ENCODE results near the gene ANTKMT. TPM values are rescaled to one million over a fixed set of nuclear protein-coding genes. Genes with fewer than 3 reads are reported as not detected.

ANTKMT gene
- 27.0 and 44.0 TPM in 2 replicates for total RNA-seq (2014; rRNA removed; shearing (Covaris generic); ENCODE audit: low replicate concordance)

- no peaks in the 10 kb centered on the region for H3K9me3 ChIP-seq
- no peaks in the 10 kb centered on the region; the same call in 1 of the 2 replicates for H3K27me3 ChIP-seq
- H3K4me3 ChIP-seq: peak within 1 kb of the TSS; percentile 99
- peaks cover 4% of the 10 kb centered on the region; the same call in 1 of the 2 replicates for H3K36me3 ChIP-seq
- DNase-seq: peak; percentile 84
These were observed at the start of gene ANTKMT for GRCh38 chr16:720990-721764. Gene ANTKMT, plus strand, starts transcription at chr16:721146. Its CDS starts 129 bp downstream, at chr16:721275.

- no peak overlapping the region for H3K4me3 ChIP-seq
- H3K36me3 ChIP-seq: peaks cover 65% of the 10 kb centered on the region
- no peak for DNase-seq
- no peaks in the 10 kb centered on the region for H3K27me3 ChIP-seq
- H3K9me3 ChIP-seq: no peaks in the 10 kb centered on the region
These were observed 49.4 kb upstream of the ANTKMT start for GRCh38 chr16:671353-672131.

GRCh38 chr16:672371-672770, 48.6 kb upstream of the ANTKMT start:
- H3K36me3 ChIP-seq: peaks cover 63% of the 10 kb centered on the region
- no peaks in the 10 kb centered on the region for H3K27me3 ChIP-seq
- no peaks in the 10 kb centered on the region for H3K9me3 ChIP-seq
- no peak overlapping the region for H3K4me3 ChIP-seq
- DNase-seq: no peak

GRCh38 chr16:672851-673250, 48.1 kb upstream of the ANTKMT start:
- H3K4me3 ChIP-seq: no peak overlapping the region
- H3K9me3 ChIP-seq: no peaks in the 10 kb centered on the region
- no peaks in the 10 kb centered on the region for H3K27me3 ChIP-seq
- DNase-seq: no peak
- H3K36me3 ChIP-seq: peaks cover 59% of the 10 kb centered on the region

- Histone ChIP-seq H3K4me3 (no peak overlapping the region), H3K27me3 (no peaks in the 10 kb centered on the region), H3K9me3 (no peaks in the 10 kb centered on the region), H3K36me3 (peaks cover 55% of the 10 kb centered on the region)
- no peak for DNase-seq
These were observed 47.5 kb upstream of the ANTKMT start for GRCh38 chr16:673399-673991.

- H3K36me3 ChIP-seq: peaks cover 49% of the 10 kb centered on the region
- no peaks in the 10 kb centered on the region for H3K27me3 ChIP-seq
- no peak overlapping the region for H3K4me3 ChIP-seq
- no peaks in the 10 kb centered on the region for H3K9me3 ChIP-seq
- no peak for DNase-seq
These were observed 46.6 kb upstream of the ANTKMT start for GRCh38 chr16:674214-674881.

- no peak for DNase-seq
- Histone ChIP-seq H3K4me3 (no peak within 1 kb of the TSS), H3K9me3 (no peaks in the 10 kb centered on the region), H3K36me3 (peaks cover 40% of the 10 kb centered on the region), H3K27me3 (no peaks in the 10 kb centered on the region)
These were observed 45.7 kb upstream of the ANTKMT start, which contains the start of gene RHBDL1 for GRCh38 chr16:674968-675883. Gene RHBDL1, plus strand, starts transcription at chr16:675671. Its CDS starts 120 bp downstream, at chr16:675791.

- no peak for DNase-seq
- Histone ChIP-seq H3K27me3 (no peaks in the 10 kb centered on the region), H3K4me3 (no peak overlapping the region), H3K9me3 (no peaks in the 10 kb centered on the region), H3K36me3 (peaks cover 33% of the 10 kb centered on the region)
These were observed 44.9 kb upstream of the ANTKMT start for GRCh38 chr16:675884-676564.

- DNase-seq: no peak
- Histone ChIP-seq H3K9me3 (no peaks in the 10 kb centered on the region), H3K27me3 (no peaks in the 10 kb centered on the region)
These were observed 44.4 kb upstream of the ANTKMT start for GRCh38 chr16:676565-676902.

GRCh38 chr16:676913-677312, 44.0 kb upstream of the ANTKMT start:
- Histone ChIP-seq H3K4me3 (no peak overlapping the region), H3K36me3 (peaks cover 36% of the 10 kb centered on the region), H3K9me3 (no peaks in the 10 kb centered on the region), H3K27me3 (no peaks in the 10 kb centered on the region)
- DNase-seq: no peak

More at GRCh38 chr16:676565-676902, 44.4 kb upstream of the ANTKMT start:
- Histone ChIP-seq H3K36me3 (peaks cover 34% of the 10 kb centered on the region), H3K4me3 (no peak overlapping the region)

GRCh38 chr16:677316-678190, 43.4 kb upstream of the ANTKMT start:
- H3K9me3 ChIP-seq: no peaks in the 10 kb centered on the region
- no peaks in the 10 kb centered on the region for H3K27me3 ChIP-seq
- no peak for DNase-seq

GRCh38 chr16:678209-678857, 42.6 kb upstream of the ANTKMT start:
- no peak overlapping the region for H3K4me3 ChIP-seq
- H3K9me3 ChIP-seq: no peaks in the 10 kb centered on the region
- DNase-seq: no peak
- H3K27me3 ChIP-seq: no peaks in the 10 kb centered on the region
- peaks cover 38% of the 10 kb centered on the region for H3K36me3 ChIP-seq

More at GRCh38 chr16:677316-678190, 43.4 kb upstream of the ANTKMT start:
- H3K4me3 ChIP-seq: no peak overlapping the region
- H3K36me3 ChIP-seq: peaks cover 36% of the 10 kb centered on the region

- Histone ChIP-seq H3K9me3 (no peaks in the 10 kb centered on the region), H3K36me3 (peaks cover 37% of the 10 kb centered on the region), H3K4me3 (peak overlapping the region; percentile 40), H3K27me3 (no peaks in the 10 kb centered on the region)
- DNase-seq: peak; percentile 50
These were observed 41.8 kb upstream of the ANTKMT start for GRCh38 chr16:678858-679813.
